GM13977 (cell line): ENCODE results near the gene ANKRD28.

Source experiments
- DNase-seq: peaks from one replicate; pipeline ENCODE4 v3.0.0; 2012; ENCODE audit warnings: low spot score
- CTCF ChIP-seq: IDR thresholded peaks from 2 replicates; pipeline ENCODE4 v1.5.1; 2012; ENCODE audit warnings: mild to moderate bottlenecking, control low read depth; ENCODE audit not compliant: insufficient read depth; ENCODE audit errors: extremely low read depth, missing control alignments
- in situ Hi-C: fragments of 300-500 bp; cut with MboI; formaldehyde crosslinking; loops from one replicate; pipeline ENCODE4 v1.12.0; 2022; ENCODE audit warnings: low sequenced_read_pairs, low pct_unique_long_range_greater_than_20kb, mixed read lengths, inconsistent platforms; ENCODE audit not compliant: unreplicated experiment

The ANKRD28 gene

GRCh38 chr3:15645740-15646501 is 151.9 kb downstream of the ANKRD28 start:
- no peak for DNase-seq
- TF ChIP-seq CTCF = no peak
- in situ Hi-C loops = no loop called here

- TF ChIP-seq CTCF = no peak
- no peak for DNase-seq
- in situ Hi-C loops = no loop called here
These were observed 152.5 kb downstream of the ANKRD28 start for GRCh38 chr3:15645246-15645645.

- in situ Hi-C loops = loop anchor here (10.0 kb wide), 1 partner anchor 166 kb away; no protein-coding TSS in a partner anchor
- no peak for TF ChIP-seq CTCF
- no peak for DNase-seq
These were observed 158.9 kb downstream of the ANKRD28 start for GRCh38 chr3:15638891-15639262.

- no peak for TF ChIP-seq CTCF
- no peak for DNase-seq
- in situ Hi-C loops = loop anchor here (10.0 kb wide), 1 partner anchor 166 kb away; no protein-coding TSS in a partner anchor
These were observed 159.4 kb downstream of the ANKRD28 start for GRCh38 chr3:15638193-15638890.

- no peak for TF ChIP-seq CTCF
- no peak for DNase-seq
- in situ Hi-C loops = loop anchor here (10.0 kb wide), 1 partner anchor 167 kb away; no protein-coding TSS in a partner anchor
These were observed 160.4 kb downstream of the ANKRD28 start for GRCh38 chr3:15637131-15637951.

- no peak for TF ChIP-seq CTCF
- no peak for DNase-seq
- in situ Hi-C loops = loop anchor here (10.0 kb wide), 1 partner anchor 169 kb away; no protein-coding TSS in a partner anchor
These were observed 161.6 kb downstream of the ANKRD28 start for GRCh38 chr3:15636028-15636709.
